Measurements from ENCODE around the gene ARFGEF3. TPM values are rescaled to one million over a fixed set of nuclear protein-coding genes. Genes with fewer than 3 reads are reported as not detected.

Gene ARFGEF3
- total RNA-seq, 1 donor from 2014 or later: 0.08 TPM

DNA sequence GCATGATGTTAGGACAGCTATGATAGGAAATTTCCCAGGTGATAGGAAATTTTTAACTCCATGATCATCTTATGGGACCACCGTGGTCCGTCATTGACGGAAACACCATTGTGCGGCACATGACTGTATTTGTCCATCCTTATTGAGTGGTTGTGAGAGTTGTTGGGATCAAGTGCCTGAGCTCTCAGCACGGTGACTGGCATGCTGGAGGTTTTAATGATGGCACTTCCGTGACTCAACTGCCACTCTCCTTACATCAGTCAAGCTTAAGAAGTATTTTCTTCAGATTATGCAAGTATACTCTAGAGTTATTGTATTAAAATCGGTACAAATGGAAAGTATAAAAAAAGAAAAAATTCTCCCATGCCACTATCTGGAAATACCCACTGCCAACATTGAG is 35.8 kb downstream of the ARFGEF3 start:
- H3K4me1 Mint-ChIP-seq (ENCODE audit: unreplicated experiment): no peaks in the 10 kb centered on the region
- H3K4me3 Mint-ChIP-seq (ENCODE audit: unreplicated experiment): no peak overlapping the region
- no peak overlapping the region for H3K27ac Mint-ChIP-seq (ENCODE audit: unreplicated experiment)
- peaks cover 12% of the 10 kb centered on the region for H3K27me3 Mint-ChIP-seq (ENCODE audit: unreplicated experiment)
- no peaks in the 10 kb centered on the region for H3K36me3 Mint-ChIP-seq (ENCODE audit: unreplicated experiment)
- peaks cover 7% of the 10 kb centered on the region for H3K9me3 Mint-ChIP-seq (ENCODE audit: unreplicated experiment)
- TF ChIP-seq, protein P1, sequence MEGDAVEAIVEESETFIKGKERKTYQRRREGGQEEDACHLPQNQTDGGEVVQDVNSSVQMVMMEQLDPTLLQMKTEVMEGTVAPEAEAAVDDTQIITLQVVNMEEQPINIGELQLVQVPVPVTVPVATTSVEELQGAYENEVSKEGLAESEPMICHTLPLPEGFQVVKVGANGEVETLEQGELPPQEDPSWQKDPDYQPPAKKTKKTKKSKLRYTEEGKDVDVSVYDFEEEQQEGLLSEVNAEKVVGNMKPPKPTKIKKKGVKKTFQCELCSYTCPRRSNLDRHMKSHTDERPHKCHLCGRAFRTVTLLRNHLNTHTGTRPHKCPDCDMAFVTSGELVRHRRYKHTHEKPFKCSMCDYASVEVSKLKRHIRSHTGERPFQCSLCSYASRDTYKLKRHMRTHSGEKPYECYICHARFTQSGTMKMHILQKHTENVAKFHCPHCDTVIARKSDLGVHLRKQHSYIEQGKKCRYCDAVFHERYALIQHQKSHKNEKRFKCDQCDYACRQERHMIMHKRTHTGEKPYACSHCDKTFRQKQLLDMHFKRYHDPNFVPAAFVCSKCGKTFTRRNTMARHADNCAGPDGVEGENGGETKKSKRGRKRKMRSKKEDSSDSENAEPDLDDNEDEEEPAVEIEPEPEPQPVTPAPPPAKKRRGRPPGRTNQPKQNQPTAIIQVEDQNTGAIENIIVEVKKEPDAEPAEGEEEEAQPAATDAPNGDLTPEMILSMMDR (IDR thresholded peaks at IDR 0.05): no peak
- DNase-seq (ENCODE audit: extremely low spot score, unreplicated experiment): no peak

DNA sequence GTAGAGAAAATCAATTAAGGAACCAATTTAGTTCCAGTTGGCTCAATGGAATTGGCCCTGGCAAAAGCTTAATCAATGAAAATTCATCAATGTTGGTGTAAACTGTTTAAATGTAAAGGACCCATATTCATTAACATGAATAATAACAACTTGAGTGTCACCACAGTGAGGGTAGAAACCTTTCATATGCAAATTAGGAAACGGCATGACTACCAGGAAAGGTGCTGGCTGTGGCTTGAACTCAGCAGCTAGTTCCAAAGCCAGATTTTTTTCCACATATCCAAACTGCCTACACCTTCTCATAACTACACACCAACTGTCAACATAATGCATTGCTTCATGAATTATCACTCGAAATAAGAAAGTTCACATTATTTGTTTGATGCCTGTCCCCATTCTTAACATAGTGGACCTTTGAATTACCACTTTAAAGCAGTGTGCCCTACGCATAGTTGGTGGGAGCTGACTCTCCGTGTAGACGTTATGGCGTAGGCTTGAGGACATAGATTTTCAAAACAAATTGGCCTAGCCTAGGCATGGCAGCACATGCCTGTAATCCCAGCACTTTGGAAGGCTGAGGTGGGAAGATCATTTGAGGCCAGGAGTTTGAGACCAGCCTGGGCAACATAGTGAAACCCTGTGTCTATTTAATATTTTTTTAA is 36.8 kb downstream of the ARFGEF3 start:
- TF ChIP-seq, protein P1 (IDR thresholded peaks at IDR 0.05): no peak
- no peak overlapping the region for H3K27ac Mint-ChIP-seq (ENCODE audit: unreplicated experiment)
- H3K4me1 Mint-ChIP-seq (ENCODE audit: unreplicated experiment): no peaks in the 10 kb centered on the region
- peaks cover 7% of the 10 kb centered on the region for H3K9me3 Mint-ChIP-seq (ENCODE audit: unreplicated experiment)
- H3K27me3 Mint-ChIP-seq (ENCODE audit: unreplicated experiment): peaks cover 9% of the 10 kb centered on the region
- no peak overlapping the region for H3K4me3 Mint-ChIP-seq (ENCODE audit: unreplicated experiment)
- DNase-seq (ENCODE audit: extremely low spot score, unreplicated experiment): no peak
- H3K36me3 Mint-ChIP-seq (ENCODE audit: unreplicated experiment): no peaks in the 10 kb centered on the region

DNA sequence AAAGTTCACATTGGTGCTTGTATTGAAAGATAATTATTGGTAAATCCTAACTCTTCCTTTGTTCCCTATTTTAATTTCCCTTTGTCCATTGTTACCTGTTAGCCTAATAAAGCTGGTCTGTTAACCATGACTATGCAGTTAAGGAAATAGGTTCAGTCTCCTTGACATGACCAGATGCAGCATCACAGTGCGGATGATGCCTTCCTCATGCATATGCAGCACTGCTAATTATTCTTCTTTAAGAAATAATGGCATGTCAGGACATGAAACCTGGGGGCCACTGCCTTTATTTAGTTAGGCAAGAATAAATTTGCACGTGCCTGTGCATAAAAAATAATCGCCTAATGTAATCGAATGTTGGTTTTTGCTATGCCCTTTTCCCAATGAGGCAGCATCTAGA is 40.1 kb downstream of the ARFGEF3 start:
- H3K4me3 Mint-ChIP-seq (ENCODE audit: unreplicated experiment): no peak overlapping the region
- DNase-seq (ENCODE audit: extremely low spot score, unreplicated experiment): no peak
- H3K27ac Mint-ChIP-seq (ENCODE audit: unreplicated experiment): no peak overlapping the region
- no peaks in the 10 kb centered on the region for H3K4me1 Mint-ChIP-seq (ENCODE audit: unreplicated experiment)
- TF ChIP-seq, protein P1 (IDR thresholded peaks at IDR 0.05): no peak
- H3K27me3 Mint-ChIP-seq (ENCODE audit: unreplicated experiment): peaks cover 9% of the 10 kb centered on the region
- peaks cover 7% of the 10 kb centered on the region for H3K9me3 Mint-ChIP-seq (ENCODE audit: unreplicated experiment)
- no peaks in the 10 kb centered on the region for H3K36me3 Mint-ChIP-seq (ENCODE audit: unreplicated experiment)

DNA sequence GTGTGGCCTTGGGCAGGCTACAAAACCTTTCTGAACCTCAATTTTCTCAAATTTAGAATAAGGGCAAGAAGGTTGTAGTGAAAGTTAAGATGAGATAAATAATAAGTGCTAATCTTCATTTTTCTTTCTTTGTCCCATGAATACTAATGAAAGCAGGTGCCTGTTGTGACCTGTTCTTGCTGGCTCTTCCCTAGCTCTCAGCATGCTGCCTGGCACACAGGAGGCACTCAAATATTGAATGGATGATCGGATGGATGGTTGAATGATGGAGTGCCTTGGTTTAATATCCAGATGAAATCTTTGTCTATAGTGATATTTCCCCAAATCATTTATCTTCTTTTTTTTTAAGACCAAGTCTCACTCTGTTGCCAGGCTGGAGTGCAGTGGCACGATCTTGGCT is 41.6 kb downstream of the ARFGEF3 start:
- H3K27me3 Mint-ChIP-seq (ENCODE audit: unreplicated experiment): peaks cover 16% of the 10 kb centered on the region
- no peak overlapping the region for H3K4me3 Mint-ChIP-seq (ENCODE audit: unreplicated experiment)
- no peaks in the 10 kb centered on the region for H3K4me1 Mint-ChIP-seq (ENCODE audit: unreplicated experiment)
- TF ChIP-seq, protein P1 (IDR thresholded peaks at IDR 0.05): no peak
- DNase-seq (ENCODE audit: extremely low spot score, unreplicated experiment): no peak
- H3K36me3 Mint-ChIP-seq (ENCODE audit: unreplicated experiment): no peaks in the 10 kb centered on the region
- no peak overlapping the region for H3K27ac Mint-ChIP-seq (ENCODE audit: unreplicated experiment)
- peaks cover 7% of the 10 kb centered on the region for H3K9me3 Mint-ChIP-seq (ENCODE audit: unreplicated experiment)

DNA sequence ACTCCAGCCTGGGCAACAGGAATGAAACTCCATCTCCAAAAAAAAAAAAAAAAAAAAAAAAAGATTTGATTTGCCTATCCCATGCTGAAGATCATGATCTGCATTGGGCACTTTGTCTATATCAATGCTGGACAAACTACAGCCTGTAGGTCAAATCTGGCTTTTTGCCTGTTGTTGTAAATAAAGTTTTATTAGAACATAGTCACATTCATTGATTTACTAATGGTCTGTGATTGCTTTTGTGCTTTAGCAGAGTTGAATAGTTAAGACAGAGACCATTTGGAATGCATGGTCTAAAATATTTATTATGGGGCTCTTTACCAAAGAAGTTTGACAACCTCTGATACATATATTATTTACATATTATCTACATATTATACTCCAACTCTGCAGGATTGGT is 42.6 kb downstream of the ARFGEF3 start:
- Mint-ChIP-seq H3K4me1 (ENCODE audit: unreplicated experiment) (no peaks in the 10 kb centered on the region), H3K27me3 (ENCODE audit: unreplicated experiment) (peaks cover 21% of the 10 kb centered on the region), H3K9me3 (ENCODE audit: unreplicated experiment) (peaks cover 7% of the 10 kb centered on the region)

More for the DNA sequence above, 42.6 kb downstream of the ARFGEF3 start:
- TF ChIP-seq, protein P1 (IDR thresholded peaks at IDR 0.05): no peak
- no peak for DNase-seq (ENCODE audit: extremely low spot score, unreplicated experiment)
- Mint-ChIP-seq H3K4me3 (ENCODE audit: unreplicated experiment) (no peak overlapping the region), H3K36me3 (ENCODE audit: unreplicated experiment) (no peaks in the 10 kb centered on the region), H3K27ac (ENCODE audit: unreplicated experiment) (no peak overlapping the region)

Data from osteocyte (in vitro differentiated cells).